HG02840 (cell line): ENCODE results near the gene ISG20.
"Not testable (repeated sequence)": the region's sequence is repeated elsewhere in the genome, so short reads cannot be mapped to it uniquely, and the experiment has no call there.

Experiments
- ATAC-seq: cut with Tn5 transposase; IDR thresholded peaks from one replicate; pipeline ENCODE4 v1.9.1; 2021; ENCODE audit warnings: mild to moderate bottlenecking, moderate library complexity, moderate number of reproducible peaks; ENCODE audit not compliant: unreplicated experiment, low FRiP score

ISG20 gene

GRCh38 chr15:88634449-88634848, 4.4 kb upstream of the ISG20 start:
- no peak for ATAC-seq

- no peak for ATAC-seq
These were observed 3.5 kb upstream of the ISG20 start for GRCh38 chr15:88635318-88635717.

- no peak for ATAC-seq
These were observed 2.8 kb upstream of the ISG20 start for GRCh38 chr15:88636050-88636449.

- ATAC-seq: no peak
These were observed 2.2 kb upstream of the ISG20 start for GRCh38 chr15:88636654-88637053.

GRCh38 chr15:88637436-88637835, 1.4 kb upstream of the ISG20 start:
- ATAC-seq: no peak

GRCh38 chr15:88637841-88638625, 783 bp upstream of the ISG20 start:
- no peak for ATAC-seq

- no peak for ATAC-seq
These were observed 3.2 kb downstream of the ISG20 start for GRCh38 chr15:88641959-88642452.

GRCh38 chr15:88642514-88642913, 3.7 kb downstream of the ISG20 start:
- not testable (repeated sequence) for ATAC-seq

- no peak for ATAC-seq
These were observed 5.9 kb downstream of the ISG20 start for GRCh38 chr15:88644741-88645140.

- no peak for ATAC-seq
These were observed 6.6 kb downstream of the ISG20 start for GRCh38 chr15:88645171-88646087.

- ATAC-seq: no peak
These were observed 7.2 kb downstream of the ISG20 start for GRCh38 chr15:88646088-88646405.

- ATAC-seq: no peak
These were observed 8.1 kb downstream of the ISG20 start for GRCh38 chr15:88646951-88647350.

- no peak for ATAC-seq
These were observed 8.7 kb downstream of the ISG20 start for GRCh38 chr15:88647351-88648105.

GRCh38 chr15:88648357-88649214, 9.8 kb downstream of the ISG20 start:
- ATAC-seq: no peak

GRCh38 chr15:88649286-88649733, 10.5 kb downstream of the ISG20 start:
- ATAC-seq: no peak

GRCh38 chr15:88649753-88650551, 11.1 kb downstream of the ISG20 start:
- ATAC-seq: no peak

GRCh38 chr15:88650556-88650955, 11.7 kb downstream of the ISG20 start:
- no peak for ATAC-seq

- no peak for ATAC-seq
These were observed 12.4 kb downstream of the ISG20 start for GRCh38 chr15:88651136-88651732.

GRCh38 chr15:88651971-88652370, 13.2 kb downstream of the ISG20 start:
- no peak for ATAC-seq
